Amniotic stem cell (primary cell): Measurements from ENCODE around the gene CRIM1.

Experiments
- DNase-seq: peaks from one replicate; lab custom pipeline; 2025; lab: John Stamatoyannopoulos, UW

The CRIM1 gene

DNA sequence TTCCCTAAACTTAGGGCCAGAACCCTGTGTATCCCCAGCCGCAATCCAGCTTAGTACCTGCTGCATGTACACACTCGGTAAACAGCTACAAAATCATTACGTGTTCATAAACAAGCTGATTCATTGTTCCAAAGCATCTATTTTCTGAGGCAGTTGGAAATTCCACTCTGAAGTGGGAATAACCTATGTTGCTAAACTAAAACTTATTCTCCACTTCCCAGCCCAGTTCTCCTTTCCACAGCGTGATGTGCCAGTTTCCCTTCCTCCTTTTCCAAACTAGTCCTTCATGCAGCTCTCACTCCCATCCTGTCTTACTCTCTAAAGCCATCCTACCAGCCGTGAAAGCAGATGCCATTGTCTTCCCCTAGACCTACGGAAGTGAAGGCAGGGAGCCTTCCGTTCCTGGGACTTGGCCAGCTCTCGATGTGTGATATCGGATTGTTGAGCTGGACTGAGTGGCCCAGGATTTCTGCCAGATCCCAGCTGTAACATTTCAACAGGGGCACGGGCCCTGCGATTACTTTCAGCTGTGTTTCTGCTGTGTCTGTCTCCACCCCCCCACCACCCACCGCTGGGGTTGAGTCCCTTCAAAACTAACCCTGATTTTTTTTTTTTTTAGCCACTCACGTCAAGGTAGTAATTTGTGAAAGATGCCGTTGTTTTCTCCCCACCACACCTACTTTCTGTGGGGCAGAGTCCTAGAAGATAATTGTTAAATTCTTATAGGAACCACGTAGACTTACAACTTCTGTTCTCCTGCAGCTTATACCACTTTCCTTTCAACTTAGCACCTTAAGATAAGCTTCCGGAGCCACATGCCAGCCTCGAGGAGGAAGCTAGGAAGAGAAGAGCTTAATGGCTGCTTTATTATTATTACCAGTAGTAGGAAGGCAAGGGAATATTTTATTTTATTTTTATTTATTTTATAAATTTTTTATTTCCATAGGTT is 100.9 kb downstream of the CRIM1 start:
- DNase-seq = no peak

DNA sequence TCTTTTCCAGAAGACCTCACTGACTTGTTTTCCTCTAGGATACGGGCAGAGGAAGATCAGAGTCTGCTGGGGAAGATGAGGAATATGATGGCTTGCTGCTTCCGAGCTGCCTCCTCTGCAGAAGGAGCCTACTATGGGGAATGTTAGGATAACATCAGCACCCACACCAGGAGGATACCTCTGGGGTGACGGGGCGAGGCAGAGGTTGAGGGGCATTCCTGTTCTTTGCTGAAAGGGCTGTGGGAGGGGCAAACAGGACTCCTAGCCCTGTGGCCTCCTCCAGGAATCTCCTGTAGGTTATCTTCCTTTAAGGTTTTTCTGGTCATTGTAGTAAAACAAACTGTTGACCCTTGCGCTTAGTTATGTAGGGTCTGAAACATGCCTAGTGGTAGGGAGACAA is 102.5 kb downstream of the CRIM1 start:
- DNase-seq = no peak

DNA sequence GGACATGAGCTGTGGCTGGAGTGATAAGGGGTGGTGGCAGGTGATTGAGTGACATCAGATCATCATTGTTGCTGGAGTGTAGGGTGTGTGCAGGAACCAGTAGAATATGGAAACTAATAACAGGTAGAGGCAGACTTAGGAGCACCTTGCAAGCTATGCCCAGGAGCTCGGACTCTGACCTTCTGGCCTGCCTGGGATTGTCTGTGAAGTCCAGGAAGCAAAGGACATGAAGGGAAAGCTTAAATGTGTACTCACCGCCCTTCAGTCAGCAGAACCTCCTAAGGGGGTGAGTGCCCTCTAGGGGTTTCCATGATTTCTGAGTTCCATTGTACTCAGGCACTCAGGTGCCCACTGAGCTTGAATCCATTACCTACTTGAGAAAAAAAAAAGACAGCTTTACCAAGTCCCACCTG is 104.2 kb downstream of the CRIM1 start:
- no peak for DNase-seq

DNA sequence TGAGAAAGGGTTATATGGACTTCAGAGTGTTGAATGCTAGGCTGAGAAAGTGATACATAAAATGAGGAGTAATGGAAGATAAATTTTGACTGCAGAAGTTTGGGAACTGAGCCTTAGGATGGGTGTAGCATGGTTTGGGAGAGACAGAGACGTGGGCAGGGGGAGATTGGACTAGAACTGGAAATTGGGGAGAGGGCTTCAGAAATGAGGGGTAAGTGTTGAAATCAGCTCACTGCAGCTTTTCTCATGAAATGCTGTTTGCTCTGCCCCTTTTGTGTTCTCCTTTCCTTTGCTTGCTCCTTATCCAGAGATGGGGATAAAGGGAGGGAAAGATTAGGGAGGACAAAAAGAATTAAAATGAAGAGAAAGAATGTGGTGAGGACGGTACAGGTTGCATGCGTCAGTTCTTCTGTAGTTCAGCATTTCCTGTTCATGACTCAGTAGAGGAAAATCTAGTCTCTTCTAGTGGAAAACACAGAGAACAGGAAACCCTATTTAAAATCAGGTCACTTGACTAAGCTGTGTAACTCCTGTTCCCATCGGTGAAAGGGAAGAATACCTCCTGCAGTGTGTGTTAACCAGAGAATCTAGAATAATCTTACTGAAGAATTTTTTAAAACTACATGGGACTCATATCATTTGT is 105.6 kb downstream of the CRIM1 start:
- peak; percentile 64 for DNase-seq

DNA sequence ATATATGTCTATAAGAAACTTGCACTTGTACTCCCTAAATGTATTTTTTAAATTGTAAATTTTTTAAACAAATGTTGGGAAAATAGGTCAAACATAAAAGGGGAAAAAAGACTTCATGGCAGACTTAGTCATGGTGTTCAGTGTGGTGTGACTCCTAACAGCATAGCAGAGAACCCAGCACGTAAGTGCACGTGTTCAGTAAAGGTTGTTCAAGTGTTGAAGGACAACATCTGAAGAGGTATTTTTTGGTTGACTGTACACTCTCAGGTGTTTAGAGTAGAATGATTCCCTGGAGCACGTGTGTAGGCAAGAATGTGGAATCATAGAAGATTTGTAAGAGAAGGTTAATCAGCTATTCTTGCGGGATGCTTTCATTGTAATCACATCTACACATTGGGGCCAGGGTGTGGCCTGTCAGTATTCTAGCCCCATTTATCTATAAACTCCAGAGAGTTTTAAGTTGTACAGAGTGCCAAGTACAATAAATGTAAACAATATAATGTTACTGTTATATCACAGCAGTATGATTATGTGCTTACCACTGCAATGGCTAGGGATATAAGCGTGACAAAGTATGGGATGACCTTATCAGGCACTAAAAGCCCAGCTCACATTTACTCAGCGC is 106.8 kb downstream of the CRIM1 start:
- no peak for DNase-seq

DNA sequence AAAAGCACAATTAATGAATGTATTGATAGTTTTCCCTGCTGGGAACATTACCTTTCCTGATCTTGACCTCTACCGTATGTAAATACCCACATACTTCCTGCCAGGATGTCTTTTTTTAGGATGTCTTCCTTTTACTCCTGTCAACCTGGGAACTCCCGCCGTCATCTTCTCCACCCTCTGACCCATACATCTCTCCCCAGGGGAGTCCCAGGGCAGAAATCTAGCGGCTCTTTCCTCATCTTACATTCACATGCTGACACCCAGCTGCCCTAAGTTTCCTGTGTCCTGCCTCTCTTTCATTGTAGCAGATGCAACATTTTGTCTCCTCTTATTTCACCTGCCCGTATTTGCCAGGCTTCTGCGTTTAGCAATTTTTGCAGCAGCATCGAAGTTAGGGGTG is 107.8 kb downstream of the CRIM1 start:
- DNase-seq = no peak

DNA sequence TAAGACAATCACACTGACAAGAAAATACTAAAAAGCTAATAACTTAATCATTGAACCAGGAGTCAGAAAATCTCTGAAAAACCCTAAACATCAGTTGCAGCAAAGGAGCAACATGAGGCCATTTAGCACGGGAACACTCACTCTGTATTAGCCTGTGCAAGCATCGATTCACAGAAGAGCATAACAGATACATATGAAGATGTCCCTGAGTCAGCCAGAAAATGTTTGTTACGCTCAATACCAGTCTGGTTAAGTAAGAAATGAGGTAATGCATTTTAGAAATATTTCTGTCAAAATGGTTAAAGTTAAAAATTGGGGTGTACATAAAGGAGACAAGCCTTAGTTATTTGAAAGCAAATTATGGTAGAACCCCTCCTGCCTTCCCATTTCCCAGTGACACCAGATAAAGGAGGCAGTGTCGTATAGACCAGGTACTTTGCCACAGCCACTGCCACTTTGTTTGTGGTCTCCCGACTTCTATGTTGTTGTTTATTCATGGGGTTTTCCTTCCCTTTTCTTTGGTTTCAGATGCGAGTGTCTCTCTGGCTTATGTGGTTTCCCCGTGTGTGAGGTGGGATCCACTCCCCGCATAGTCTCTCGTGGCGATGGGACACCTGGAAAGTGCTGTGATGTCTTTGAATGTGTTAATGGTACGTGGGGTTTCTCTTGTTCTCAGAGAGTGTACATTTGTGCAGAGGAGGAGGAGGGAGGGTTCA is 108.6 kb downstream of the CRIM1 start:
- DNase-seq = no peak

DNA sequence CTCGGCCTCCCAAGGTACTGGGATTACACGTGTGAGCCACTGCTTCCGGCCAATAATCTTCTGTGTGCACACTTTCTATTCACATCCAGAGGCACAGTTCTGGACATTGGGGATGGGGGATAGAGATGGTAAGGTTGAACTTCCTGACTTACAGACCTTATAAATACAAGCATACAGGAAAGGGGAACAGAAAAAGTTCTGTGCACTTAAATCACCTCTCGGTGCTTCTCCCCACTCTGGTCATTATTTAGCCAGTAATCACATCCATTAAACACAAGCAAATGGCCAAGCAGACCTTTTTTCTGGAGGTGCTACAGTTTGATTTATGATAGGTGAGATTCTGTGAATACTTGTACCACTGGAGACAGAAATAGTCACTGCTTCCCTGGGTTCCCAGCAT is 110.6 kb downstream of the CRIM1 start:
- no peak for DNase-seq

DNA sequence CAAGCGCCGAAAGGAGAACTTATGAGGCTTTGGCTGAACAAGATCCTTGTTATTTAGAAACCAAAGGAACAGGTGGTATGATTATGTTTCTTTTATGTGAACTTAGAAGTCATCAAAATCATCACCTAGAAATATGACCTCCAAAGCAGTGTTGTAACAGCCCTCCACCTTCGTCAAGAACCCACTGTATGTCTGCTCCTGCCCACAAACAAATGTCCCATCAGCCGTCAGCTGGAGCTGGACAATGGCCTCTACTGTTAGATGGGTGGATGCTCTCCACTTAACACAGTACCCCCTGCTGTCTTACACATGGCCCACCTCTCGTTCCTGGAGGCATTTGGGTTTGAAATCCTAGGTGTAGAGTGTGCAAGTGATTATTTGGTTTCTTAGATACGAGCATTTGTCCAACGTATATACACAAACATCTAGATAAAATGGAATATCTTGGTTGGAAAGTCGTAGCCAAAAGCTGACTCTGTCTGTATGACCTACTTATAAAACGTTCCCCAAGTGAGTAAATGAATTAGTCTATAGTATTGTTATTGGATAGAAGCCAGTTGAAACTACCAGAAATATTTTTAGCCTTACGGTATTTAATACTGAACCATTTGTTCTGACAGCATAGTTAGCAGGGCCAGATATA is 113.0 kb downstream of the CRIM1 start:
- DNase-seq = peak; percentile 20

DNA sequence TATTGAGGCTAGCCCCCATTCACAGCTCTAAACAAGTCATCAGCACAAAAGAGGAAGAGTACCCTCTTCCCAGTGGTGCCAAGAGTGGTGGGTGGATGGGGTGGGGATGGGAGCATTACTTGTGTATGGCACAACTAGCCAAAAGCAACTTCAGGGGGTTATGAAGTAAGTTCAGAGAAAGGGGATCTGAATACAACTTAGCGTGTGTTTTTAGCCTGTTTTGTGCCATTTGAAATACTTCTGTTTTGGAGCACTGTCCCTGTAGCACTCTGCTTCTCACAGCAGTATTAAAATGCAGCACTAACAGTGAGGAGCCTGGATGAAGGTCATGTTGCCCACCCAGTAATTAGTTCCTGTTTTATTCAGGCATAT is 113.5 kb downstream of the CRIM1 start:
- DNase-seq = no peak

DNA sequence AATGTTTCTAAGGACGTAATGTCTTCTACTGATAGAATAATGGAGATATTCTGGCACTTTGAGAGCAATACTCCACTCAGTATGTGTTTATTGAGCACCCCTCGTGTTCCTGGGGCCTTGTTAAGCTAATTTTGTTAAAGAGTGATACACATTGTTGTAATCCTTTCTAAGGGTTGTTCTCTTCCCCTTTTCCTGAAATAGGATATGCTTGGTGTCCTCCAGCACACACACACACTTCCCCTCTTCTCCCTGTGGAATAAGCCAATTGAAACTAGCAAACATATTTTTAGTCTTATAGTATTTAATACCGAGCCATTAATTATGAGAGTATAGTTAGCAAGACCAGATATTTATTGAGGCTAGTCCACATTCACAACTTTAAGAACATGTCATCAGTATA is 114.1 kb downstream of the CRIM1 start:
- DNase-seq = no peak

DNA sequence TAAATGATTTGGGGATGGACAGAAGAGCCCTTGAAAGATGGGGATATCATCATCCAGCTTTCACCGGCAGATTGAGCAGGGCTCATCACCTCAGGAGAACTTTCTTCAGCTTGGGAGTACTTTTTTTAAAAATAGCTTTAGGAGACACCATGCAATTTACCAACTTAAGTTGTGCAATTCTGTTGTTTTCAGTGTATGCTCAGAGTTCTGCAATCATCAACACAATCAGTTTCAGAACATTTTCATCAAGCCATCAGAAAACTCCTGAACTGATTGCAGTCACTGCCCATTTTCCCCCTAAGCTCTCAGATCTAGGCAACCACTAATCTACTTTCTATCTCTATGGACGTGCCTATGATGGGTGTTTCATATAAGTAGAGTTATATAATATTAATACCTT is 117.7 kb downstream of the CRIM1 start:
- no peak for DNase-seq

DNA sequence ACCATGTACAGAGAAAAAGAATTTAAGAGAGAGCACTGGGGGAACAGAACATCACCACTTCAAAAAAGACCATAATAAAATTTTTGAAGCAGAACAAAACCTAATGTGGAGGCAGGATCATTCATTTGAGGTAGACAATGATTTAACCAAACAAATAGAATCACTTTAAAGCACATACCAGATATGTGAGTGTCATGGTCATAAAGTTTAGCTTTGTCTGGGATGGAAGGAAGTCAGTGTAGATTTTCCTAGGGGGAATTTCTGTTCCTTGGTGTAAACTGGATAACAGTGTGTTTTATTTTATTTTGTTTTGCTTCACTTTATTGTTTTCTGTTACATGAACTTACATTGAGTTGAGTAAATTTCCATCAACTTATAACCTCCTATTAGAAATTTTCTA is 120.8 kb downstream of the CRIM1 start:
- no peak for DNase-seq

DNA sequence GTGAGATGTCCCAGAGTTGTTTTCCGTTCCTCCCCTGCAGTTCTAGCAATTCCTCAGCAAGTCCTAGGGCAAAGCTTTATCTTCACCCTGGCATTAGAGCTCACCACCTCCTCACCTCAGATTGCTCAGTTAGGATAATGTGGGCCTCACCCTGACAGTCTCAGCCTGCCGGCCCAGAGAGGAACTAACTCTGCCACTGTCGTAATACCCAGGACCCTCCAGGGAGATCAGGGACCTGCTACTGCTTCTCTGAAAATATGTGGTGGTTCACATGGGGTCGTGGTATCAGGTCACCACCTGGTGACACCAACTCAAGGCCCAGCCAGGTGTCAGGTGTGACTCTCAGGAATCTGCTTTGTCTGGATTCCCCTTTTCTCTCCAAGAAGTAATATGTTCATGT is 121.7 kb downstream of the CRIM1 start:
- no peak for DNase-seq

DNA sequence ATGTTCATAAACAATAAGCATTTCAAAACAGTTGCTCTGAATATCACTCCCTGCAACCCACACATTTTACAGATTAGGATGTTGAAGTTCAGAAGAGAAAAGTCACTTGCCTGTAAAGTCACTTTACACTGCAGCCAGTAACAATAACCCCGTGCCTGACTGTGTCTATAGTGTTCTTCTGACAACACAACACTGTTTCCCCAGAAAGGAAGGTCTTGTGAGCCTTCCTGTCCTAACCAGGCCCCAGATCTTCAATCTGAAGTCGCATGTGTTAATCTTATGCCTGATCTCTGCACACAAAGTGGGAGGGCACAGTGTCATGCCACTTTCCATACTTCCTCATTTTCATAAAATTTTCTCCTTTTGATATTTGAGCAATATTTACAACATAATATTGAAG is 122.2 kb downstream of the CRIM1 start:
- no peak for DNase-seq

DNA sequence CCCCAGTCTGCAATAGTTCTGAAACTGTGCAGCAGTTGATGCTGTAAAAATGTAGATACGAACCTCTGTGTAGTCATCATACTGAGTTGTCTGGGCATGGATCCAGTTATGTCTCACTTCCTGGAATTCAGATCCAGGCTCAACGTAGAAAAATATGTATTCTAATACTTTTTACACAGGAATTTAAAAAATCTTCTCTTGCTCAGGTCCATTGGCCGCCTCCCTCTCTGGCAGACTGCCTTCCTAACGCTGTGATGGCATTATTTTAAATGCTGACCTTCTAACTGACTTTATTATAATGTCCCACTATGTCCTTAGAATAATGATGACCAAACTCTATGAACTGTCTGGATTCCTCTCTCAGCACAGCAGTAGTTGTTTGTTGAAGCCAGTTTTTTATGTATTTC is 122.8 kb downstream of the CRIM1 start:
- DNase-seq = peak; percentile 75

DNA sequence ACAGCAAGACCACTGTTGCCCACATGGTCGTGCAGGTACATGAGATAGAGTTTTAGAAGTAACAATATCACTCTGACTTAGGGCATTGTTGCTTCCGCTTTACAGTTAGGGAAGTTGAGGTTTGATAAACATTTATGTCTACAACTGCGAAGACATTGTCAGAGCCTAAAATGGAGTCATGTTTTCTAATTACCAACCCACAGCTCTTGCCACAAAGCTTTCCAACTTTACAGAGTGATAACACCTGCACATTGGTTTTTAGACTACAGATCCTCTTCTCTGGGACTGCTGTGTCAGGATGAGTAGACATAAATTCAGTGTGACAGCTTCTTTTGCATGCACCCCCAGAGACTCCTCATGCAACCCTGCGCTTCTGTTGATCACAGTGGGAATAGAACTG is 123.4 kb downstream of the CRIM1 start:
- DNase-seq = no peak

DNA sequence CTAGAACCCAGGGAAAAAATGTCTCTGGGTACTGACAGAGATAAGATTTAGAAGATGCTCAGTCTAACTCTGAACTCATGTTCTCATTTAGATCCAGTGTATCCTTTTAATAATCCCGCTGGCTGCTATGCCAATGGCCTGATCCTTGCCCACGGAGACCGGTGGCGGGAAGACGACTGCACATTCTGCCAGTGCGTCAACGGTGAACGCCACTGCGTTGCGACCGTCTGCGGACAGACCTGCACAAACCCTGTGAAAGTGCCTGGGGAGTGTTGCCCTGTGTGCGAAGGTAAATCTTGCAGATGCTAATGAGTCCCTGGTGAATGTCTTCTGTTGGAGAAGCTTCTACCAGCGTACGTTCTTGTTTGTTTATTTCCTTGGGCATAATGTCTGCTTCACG is 123.8 kb downstream of the CRIM1 start:
- DNase-seq = no peak

DNA sequence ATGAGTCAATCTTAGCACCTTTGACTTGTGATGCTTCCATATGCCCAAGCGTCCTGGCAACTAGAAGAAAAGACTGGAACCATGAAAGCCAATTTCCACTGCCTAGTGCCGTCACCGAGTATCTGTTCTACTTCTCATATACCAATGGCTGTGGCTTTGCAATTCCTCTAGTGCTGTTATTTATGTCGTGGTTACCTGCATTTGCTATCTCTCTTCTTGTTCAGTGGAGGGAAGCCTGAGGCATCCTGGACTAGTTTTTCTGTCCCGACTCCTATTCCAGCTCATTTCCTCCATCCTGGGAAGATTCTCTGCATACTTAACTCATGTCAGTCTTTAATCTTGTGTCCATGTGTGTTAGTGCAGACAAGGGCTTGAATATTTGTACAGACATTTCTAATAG is 124.5 kb downstream of the CRIM1 start:
- no peak for DNase-seq

DNA sequence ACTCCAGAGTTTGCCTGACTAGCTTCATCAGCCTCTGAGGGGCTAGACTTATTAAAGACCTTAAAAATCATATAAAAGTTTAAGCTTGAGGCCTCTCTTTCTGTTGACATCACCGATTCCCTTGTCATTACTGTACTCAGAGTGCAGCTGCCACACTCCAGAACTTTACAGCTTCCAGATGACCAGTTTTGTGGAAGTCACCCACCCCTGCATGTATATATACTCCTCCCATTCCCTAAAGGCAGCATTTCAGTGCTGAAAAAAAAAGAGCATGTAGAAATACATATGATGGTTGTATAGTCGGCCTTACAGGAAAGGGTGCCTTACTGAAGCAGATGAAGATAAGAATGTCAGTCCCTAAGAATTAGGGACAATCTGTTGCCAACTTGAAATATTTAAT is 125.1 kb downstream of the CRIM1 start:
- no peak for DNase-seq

DNA sequence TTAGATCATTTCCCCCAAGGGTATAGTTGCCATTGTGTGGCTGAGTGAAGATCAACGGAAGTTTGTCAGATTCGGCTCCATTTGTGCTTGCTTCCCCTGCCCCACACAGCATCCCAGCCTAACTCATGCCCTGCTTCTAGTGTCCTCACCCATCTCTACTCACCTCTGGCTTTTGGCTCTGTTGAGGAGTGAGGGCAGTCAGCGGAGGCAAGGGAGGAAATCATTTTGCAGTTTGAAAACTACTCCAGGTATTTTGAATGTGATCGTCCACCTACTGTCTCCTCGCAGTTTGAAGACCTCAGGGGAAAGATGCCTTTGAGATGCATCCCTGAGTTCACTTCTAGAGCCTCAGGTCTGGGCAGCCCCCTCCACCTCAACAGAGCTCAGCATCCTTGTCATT is 126.1 kb downstream of the CRIM1 start:
- DNase-seq = no peak

DNA sequence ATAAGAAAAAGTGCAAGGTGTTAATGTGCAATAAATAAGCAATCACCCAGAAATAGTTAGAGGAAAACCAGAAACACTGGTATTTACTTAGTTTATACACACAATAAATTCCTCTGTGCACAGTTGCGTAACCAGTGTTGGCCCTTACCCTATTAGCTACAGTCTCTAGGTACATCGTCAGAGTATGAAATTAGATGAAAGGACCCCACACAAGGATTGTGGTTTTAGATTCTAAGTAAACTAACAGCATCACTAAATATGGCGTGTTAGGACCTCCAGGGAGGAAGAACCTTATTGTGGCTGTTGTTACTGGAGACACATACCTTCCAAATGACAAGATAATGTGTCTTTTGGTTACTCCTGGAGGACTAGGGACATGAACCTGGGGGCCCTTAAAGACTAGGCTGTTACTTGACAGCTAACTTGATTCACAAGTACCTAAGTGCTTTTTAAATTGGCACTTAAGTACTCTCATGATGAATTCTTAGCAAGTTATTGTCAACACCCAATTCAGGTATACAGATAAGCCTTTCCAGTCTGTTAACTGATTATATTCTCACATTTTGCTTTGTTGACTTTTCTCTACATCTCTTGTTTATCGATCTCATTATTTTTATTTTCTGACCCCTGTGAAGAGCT is 127.1 kb downstream of the CRIM1 start:
- no peak for DNase-seq
